Fibroblast of lung (primary cell): ENCODE measurements around the gene NEDD4.

ENCODE experiments used
- EZH2 ChIP-seq: IDR thresholded peaks from 2 replicates; pipeline ENCODE4 v1.5.1; 2012; ENCODE audit warnings: low read length, control low read depth, mild to moderate bottlenecking; ENCODE audit errors: missing control alignments
- TF ChIP-seq, protein P1 (sequence below), 2 donors: IDR thresholded peaks in 1 of 2; conservative IDR thresholded peaks in 1 of 2; 1 replicate in 1 of 2; 2 replicates in 1 of 2; pipeline ENCODE4 v1.5.1; 2011 to 2012; ENCODE audit warnings: low read length in 2 of 2, control low read depth in 1 of 2, inconsistent platforms in 1 of 2, low read depth in 1 of 2, mild to moderate bottlenecking in 1 of 2

DNA sequence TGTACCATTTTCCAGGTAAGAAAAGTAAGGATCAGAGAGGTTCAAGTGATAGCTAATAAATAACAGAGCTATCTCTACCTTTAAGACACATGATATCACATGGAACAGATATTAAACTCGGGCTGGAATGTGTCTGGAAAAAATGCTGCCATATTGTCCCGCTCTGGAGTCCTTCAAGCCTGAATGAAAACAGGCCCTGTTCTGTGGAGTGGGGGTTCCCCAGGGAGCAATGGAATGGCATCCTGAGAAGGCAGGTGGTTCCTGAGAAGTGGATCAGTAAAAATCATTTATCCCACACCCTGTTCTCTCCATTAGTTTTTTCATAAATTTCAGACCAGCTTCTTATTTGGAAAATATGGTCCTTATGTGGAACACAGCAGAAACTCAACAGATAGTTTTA lies 193.2 kb downstream of the NEDD4 start:
- TF ChIP-seq, protein P1, sequence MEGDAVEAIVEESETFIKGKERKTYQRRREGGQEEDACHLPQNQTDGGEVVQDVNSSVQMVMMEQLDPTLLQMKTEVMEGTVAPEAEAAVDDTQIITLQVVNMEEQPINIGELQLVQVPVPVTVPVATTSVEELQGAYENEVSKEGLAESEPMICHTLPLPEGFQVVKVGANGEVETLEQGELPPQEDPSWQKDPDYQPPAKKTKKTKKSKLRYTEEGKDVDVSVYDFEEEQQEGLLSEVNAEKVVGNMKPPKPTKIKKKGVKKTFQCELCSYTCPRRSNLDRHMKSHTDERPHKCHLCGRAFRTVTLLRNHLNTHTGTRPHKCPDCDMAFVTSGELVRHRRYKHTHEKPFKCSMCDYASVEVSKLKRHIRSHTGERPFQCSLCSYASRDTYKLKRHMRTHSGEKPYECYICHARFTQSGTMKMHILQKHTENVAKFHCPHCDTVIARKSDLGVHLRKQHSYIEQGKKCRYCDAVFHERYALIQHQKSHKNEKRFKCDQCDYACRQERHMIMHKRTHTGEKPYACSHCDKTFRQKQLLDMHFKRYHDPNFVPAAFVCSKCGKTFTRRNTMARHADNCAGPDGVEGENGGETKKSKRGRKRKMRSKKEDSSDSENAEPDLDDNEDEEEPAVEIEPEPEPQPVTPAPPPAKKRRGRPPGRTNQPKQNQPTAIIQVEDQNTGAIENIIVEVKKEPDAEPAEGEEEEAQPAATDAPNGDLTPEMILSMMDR (conservative IDR thresholded peaks at IDR 0.05 in 1 of 2, IDR thresholded peaks at IDR 0.05 in 1 of 2; ENCODE audit: low read depth in 1 of 2, low read length in 2 of 2) = no peak
- no peak for TF ChIP-seq EZH2
